CD4-positive, alpha-beta T cell treated with Interleukin-15 for 1 hour (primary cell): ENCODE results near the gene CLEC17A.
A peak's percentile ranks its signal among the peaks of the same experiment; 100 is the strongest.
"Not testable (repeated sequence)": the region's sequence is repeated elsewhere in the genome, so short reads cannot be mapped to it uniquely, and the experiment has no call there.

Source experiments
- DNase-seq: peaks from one replicate; pipeline ENCODE4 v3.0.0-alpha.2; 2020

CLEC17A gene

DNA sequence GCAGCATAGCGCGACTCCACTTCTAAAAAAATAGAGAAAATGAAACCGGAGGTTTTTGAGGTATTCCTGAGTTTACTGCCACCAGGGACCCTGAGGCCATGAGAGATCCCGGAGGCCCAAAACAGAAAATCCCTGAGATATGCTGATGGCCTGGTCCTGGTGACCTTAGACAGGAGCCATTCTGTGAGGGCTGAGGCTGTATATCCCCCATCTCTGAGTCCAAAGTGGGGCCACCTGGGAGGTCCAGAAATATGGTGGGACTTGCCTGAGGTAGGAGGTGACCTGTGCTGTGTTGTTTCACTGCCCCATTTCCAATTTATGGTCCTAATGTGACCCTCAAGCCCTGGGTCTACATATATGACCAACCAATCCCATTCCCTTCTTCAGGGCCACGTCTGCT lies 1.5 kb downstream of the CLEC17A start:
- not testable (repeated sequence) for DNase-seq

DNA sequence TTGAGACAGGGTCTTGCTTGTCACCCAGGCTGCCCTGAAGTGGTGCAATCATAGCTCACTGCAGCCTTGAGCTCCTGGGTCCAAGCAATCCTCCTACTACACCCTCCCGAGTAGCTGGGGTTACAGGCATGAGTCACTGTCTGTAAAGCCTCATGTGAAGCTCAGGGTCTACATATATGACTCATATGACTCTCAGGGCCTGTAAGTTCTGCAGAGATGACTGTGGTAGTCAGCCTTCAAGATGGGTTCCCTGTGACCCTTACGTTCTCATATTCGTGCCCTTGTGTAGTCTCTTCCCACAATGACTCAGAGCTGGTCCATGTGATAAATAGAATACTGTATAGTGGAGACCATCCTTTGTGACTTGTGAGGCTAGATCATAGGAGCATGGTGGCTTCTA lies 2.3 kb downstream of the CLEC17A start:
- DNase-seq = peak; percentile 60

DNA sequence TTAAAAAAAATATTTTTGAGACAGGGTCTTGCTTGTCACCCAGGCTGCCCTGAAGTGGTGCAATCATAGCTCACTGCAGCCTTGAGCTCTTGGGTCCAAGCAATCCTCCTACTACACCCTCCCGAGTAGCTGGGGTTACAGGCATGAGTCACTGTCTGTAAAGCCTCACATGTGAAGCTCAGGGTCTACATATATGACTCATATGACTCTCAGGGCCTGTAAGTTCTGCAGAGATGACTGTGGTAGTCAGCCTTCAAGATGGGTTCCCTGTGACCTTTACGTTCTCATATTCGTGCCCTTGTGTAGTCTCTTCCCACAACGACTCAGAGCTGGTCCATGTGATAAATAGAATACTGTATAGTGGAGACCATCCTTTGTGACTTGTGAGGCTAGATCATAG lies 6.5 kb downstream of the CLEC17A start:
- DNase-seq = not testable (repeated sequence)

DNA sequence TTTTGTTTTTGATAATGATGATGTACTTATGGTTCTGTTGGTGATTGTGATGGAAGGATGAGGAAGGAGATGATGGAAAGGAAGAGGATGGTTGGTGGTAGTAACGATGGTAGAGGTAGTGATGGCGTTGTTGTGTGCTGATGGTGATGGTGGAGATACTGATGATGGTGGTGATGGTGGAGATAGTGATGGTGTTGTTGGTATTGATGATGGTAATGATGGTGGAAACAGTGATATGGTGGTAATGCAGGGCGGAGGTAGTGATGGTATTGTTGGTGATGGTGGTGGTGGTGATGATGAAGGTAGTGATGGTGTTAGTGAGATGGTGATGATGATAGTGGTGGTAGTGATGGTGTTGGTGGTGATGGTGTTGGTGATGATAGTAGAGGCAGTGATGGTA lies 12.7 kb downstream of the CLEC17A start:
- DNase-seq = no peak

DNA sequence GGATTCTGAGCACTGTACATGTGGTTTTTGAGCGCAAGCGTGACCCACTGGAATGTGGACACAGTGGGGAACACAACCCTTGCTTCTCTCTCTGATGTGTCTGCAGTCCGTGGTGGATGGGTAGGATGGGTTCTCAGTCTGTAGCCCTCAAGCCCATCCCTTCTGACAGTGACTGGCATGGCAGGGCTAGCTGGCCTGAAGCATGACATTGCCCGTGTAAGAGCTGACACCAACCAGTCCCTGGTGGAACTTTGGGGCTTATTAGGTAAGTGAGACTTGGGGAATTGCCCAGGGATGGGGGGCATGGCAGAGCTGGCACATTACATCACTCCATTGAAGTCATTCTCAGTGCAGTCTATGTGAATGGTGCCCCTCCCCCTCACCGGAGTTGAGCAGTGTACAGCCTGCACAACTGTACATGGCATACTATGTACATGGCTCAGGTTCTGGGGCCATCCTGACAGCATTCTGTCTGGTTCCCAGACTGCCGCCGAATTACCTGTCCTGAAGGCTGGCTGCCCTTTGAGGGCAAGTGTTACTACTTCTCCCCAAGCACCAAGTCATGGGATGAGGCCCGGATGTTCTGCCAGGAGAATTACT lies 16.8 kb downstream of the CLEC17A start:
- DNase-seq = no peak

DNA sequence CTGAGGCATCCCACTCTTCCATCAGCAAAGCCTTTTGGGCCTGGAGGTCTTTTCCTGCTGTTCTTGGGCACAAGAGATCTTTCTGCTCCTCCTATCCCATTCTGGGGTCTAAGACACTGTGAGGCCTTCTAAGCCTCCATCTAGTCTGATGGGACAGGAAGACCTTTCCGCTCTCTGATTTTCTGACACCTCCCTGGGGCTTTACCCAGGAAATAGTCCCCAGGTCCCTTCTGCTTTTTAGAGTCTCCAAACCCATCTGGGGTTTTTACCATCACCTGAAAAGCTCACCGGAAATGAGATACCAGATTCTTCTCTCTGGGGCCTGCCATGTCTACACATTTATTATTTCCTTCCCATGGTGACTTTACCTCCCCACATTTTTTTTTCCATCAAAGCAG lies 21.1 kb downstream of the CLEC17A start:
- peak; percentile 45 for DNase-seq

DNA sequence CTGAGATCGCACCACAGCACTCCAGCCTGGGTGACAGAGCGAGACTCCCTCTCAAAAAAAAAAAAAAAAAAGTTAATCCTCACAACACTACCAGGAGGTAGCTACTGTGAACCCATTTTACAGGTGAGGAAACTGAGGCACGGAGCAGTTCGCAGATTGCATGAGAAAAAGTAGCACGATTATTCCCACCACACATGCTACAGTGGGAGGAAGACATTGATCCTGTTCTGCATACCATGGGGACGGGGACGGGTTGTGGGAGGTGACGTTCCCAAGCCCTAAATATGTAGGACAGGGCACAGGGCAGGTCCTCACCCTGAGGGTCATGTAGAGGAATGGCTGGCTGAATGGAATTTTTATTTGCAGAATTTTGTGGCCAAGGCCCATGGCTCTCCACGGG lies 23.7 kb downstream of the CLEC17A start:
- no peak for DNase-seq

DNA sequence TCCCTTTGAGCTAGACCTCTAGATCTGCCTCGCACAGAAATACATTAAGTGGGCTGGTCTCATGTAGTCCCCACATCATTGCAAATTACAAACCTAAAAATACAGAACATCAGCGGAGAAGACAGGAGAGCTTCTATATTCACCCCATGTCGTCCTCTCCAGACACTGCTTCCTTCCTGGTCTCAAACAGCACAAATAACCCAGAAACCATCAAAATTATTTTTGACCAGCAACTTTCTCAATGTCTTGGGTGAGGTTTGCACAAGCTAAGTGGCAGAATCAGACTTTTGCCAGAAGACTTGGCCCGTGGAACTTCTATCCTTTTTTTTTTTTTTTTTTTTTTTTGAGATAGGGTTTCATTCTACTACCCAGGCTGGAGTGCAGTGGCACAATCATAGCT lies 28.2 kb downstream of the CLEC17A start:
- DNase-seq = no peak

DNA sequence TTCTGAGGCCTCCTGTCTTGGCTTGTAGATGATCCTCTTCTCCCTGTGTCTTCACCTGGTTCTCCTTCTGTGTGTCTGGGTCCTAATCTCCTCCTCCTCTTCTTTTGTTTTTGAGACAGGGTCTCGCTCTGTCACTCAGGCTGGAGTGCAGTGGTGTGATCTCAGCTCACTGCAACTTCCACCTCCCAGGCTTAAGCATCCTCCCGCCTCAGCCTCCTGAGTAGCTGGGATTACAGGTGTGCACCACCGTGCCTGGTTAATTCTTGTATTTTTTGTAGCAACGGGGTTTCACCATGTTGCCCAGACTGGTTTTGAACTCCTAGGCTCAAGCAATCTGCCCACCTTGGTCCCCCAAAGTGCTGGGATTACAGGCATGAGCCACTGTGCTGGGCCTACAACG lies 29.4 kb downstream of the CLEC17A start:
- DNase-seq = not testable (repeated sequence)

DNA sequence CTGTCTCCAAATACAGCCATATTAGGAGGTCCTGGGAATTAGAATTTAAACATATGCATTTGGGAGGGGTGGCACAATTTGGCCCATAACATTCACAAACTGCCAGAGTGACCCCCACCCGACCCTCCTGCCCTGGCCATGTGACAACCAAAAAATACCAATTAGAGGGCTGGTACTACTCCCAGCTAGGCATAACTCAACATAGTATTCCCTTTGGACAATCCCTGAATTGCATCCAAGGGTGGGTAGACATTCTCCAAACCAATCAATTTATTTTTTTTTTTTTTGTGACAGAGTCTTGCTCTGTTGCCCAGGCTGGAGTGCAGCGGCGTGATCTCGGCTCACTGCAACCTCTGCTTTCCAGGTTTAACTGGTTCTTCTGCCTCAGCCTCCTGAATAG lies 29.8 kb downstream of the CLEC17A start:
- no peak for DNase-seq

DNA sequence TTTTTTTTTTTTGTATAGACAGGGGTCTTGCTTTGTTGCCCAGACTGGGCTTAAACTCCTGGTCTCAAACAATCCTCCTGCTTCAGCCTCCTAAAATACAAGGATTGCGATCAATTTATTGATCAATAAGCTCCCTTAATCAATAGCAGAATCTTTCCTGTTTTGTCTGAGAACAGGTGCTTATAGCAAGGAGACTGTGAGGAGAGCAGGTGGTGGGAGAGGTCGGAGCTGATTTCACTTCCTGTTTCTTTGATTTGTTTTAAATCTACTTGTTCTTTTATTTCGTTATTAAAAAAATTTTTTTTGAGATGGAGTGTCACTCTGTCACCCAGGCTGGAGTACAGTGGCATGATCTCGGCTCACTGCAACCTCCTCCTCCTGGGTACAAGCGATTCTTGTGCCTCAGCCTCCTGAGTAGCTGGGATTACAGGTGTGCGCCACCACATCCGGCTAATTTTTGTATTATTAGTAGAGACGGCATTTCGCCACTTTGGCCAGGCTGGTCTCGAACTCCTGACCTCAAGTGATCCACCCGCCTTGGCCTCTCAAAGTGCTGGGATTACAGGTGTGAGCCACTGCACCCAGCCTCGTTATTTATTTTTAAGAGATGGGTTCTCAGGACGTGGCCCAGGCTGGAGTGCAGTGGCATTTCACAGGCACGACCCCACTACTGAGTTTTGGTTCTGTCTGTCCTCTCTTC lies 30.7 kb downstream of the CLEC17A start:
- DNase-seq = peak; percentile 37

DNA sequence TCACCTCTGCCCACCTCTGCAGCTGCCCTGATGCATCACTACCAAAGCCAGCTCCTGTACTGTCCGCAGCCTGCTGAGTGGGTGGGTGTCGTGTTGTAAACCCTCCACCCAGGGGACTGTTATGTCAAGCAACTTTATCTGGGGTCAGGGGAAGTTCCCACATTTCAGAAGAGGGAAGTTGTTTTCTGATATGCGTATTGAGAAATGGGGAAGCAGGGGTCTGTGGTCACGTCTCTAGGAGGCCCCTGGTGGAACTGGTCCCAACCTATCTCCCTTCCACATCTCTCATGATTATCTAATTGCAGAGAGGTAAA lies 31.2 kb downstream of the CLEC17A start:
- DNase-seq = peak; percentile 68

DNA sequence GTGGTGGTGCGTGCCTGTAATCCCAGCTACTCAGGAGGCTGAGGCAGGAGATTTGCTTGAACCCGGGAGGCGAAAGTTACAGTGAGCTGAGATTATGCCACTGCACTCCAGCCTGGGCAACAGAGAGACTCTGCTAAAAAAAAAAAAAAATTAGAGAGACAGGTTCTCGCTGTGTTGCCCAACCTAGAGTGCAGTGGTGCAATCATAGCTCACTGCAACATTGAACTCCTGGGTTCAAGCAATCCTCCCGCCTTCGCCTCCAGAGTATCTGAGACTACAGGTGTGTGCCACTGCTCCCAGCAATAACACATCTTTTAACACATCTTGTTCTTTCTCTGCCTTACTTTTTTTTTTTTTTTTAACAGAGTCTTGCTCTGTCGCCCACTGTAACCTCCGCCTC lies 32.7 kb downstream of the CLEC17A start:
- no peak for DNase-seq

DNA sequence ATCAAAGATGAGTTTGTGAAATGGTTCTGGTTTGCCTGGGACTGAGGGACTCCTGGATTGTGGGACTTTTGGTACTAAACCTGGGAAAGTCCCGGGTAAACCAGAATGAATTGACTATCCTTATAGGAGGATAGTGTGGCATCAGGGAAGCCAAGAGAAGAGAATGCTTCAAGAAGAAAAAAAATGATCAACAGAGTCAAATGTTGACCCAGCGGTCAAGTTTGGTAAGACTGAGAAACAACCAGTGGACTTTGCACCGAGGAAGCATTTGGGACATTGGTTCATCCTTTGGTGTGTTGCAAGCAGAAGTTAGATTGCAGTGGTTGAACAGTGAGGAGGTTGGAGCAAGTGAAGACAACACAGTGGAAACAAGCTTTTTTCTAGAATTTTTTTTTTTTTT lies 33.5 kb downstream of the CLEC17A start:
- peak; percentile 25 for DNase-seq

DNA sequence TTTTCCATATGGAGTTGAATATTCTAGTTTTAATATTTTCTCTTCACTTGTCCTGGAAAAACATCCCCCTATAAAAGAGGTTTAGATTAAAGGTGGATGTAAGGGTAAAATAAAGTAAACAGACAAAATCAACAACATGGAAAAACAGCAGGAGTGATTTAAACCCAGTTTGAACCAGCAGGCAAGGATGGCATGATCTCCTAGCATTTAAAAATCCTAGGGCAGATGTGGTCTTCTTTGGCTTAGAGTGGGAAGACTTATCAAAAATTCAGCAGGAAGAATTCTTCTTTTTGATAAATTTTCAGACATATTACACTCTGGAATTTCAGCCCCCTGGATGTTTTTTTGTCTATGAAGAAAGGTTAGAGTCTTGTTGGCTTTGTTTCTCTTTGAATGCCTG lies 36.5 kb downstream of the CLEC17A start:
- DNase-seq = no peak

DNA sequence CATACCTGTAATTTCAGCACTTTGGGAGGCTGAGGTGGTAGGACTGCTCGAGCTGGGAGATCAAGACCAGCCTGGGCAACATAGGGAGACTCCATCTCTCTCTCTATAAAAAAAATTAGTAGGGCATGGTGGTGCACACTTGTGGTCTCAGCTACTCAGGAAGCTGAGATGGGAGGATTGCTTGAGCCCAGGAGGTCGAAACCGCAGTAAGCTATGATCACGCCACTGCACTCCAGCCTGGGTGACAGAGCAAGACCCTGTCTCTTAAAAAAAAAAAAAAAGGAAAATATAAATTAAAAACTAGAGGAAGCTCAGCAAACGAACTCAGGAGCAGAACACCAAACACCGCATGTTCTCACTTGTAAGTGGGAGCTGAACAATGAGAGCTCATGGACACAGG lies 41.6 kb downstream of the CLEC17A start:
- not testable (repeated sequence) for DNase-seq

DNA sequence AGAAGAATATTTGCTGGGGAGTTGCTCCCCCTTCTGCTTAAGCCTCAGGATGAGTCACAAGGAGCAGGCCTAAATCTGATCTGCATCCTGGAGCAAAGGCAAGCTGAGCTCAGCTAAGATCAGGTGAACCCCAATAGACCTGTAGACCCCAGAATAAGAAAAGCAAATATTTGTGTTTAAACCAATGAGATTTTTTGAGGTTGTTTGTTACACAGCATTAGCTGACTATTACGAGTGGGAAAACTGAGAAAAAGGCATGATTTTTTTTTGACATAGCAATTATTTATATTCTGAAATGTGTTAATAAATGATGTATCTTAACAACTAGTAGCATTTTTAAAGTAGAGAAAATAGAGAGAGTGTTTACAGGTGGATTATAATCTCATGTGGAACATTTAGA lies 46.7 kb downstream of the CLEC17A start:
- no peak for DNase-seq

DNA sequence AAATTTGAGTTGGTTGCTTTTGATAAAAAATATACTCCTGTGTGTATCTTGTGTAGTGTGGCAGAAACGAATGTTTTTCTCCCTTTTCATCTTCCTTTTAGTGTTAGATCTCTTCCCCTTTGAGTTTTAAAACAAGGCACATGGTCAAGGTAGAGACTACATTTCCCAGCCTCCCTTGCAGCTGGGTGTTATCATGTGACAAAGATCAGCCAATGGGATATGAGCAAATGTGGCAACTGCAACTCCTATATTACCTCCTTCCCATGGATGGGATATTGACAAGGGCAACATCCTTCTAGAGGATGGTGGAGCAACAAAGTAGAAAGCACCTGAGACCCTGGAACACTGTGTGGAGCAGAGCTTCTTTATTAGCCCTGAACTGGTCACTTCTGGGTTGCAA lies 49.4 kb downstream of the CLEC17A start:
- peak; percentile 24 for DNase-seq

DNA sequence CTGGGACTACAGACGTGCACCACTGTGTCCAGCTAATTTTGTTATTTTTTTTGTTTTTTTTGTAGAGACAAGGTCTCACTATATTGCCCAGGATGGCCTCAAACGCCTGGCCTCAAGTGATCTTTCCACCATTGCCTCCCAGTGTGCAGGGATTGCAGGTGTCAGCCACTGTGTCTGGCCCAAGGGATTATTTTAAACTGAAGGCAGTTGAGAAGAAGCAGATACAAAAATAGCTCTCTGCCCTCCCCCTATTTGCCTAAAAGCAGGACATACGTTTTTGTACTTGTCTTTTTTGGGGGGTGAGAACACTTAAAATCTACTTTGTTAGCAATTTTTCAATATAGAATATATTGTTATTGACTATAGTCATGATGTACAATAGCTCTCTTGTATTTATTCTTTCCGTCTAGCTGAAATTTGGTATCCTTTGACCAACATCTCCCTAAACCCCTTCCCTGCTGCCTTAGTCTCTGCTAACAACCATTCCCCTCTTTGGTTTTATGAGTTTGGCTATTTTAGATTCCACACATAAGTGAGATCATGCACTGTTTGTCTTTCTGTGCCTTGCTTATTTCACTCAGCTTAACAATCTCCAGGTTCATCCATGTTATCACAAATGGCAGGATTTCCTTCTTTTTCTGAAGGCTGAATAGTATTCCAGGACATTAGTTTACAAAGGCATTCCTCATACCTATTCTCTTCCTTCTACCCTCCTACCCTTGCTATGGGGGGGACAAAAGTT lies 56.8 kb downstream of the CLEC17A start:
- no peak for DNase-seq

DNA sequence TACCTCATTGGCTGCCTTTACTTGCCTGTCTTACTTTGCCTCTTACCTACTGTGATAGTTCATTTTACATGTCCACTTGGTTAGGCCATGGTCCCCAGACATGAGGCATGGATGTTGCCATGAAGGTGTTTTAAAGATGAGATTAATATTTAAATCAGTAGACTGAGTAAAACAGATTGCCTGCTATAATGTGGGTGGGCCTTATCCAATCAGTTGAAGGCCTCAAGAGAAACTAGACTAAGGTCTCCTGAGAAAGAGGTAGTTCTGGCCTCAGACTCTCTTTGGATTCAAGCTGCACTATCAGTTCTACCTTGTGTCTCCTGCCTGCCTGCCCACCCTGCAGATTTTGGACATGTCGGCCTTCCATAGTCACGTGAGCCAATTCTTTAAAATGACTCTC lies 65.6 kb downstream of the CLEC17A start:
- no peak for DNase-seq

DNA sequence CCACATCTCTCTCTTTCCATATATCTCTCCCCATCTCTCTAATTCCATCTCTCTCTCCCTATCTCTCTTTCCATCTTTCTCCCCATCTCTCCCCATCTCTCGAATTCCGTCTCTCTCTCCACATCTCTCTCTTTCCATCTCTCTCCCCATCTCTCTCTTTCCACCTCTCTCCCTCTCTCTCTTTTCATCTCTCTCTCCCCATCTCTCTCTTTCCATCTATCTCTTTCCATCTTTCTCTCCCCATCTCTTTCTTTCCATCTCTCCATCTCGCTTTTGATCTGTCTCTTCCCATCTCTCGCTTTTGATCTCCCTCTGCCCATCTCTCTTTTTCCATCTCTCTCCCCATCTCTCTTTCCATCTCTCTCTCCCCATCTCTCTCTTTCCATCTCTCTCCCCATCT lies 66.1 kb downstream of the CLEC17A start:
- DNase-seq = no peak

DNA sequence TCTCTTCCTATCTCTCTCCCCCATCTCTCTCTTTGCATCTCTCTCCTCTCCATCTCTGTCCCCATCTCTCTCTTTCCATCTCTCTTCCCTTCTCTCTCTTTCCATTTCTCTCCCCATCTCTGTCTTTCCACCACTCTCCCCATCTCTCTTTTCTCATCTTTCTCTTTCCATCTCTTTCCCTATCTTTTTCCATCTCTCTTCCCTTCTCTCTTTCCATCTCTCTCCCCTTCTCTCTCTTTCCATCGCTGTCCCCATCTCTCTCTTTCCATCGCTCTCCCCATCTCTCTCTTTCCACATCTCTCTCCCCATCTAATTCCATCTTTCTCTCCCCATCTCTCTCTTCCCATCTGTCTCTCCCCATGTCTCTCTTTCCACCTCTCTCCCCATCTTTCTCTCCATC lies 67.3 kb downstream of the CLEC17A start:
- no peak for DNase-seq

DNA sequence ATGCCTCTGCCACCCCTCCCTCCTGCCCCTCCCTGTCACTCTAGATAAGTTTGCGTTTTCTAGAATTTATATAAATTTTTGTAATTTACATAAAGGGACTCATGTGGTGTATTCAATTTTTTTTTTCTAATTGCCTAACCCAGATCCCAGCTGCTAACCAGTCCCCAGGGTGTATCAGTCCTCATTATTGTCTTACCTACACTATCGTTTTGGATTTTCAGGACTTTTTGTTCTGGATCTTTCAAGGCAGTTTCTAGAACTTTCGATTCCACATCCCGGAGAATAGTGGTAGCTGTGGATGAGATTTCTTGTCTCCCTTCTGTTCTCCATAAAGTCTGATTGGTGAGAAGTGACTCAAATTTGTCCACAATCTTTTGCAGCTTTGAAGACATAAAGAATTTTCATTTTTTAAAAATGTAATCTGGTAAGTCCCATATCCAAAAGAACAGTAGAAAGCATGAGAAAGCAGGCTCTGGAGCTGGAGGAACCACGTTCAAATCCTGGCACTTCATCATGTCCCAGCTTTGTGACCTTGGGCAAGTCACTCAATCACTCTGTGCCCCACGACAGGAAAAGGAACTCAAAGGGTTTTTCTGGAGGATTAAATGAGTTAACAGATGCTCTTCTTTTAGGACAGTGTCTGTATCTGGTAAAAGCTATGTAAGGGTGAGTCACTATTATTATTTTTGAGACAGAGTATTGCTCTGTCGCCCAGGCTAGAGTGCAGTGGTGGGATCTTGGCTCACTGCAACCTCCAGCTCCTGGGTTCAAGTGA lies 72.1 kb downstream of the CLEC17A start:
- no peak for DNase-seq

DNA sequence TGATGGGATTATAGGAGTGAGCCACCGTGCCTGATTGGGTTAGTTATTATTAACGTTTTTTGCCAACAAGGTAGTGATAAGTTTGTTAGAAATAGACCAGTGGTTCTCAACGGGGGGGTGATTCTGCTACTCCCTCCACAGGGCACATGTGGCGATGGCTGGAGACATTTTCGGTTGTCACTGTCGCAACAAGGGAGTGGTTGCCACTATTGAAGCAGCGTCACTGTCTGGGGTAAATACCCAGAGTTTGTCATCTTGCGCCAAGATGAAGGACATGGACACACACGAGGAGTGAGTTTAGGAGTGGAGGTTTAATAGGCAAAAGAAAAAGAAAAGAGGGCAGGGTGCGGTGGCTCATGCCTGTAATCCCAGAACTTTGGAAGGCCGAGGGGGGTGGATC lies 72.8 kb downstream of the CLEC17A start:
- no peak for DNase-seq
